M059J (cell line): ENCODE results near the gene GOLGA7B. TPM values are rescaled to one million over a fixed set of nuclear protein-coding genes. Genes with fewer than 3 reads are reported as not detected.

ENCODE experiments used
- DNase-seq: peaks from one replicate; pipeline ENCODE4 v3.0.0-alpha.2; 2012; ENCODE audit warnings: low read depth
- total RNA-seq: library from RNA; depleted of rRNA; stranded (reverse); fragments of >200 nt; shearing (Covaris generic); gene quantifications from 2 replicates; pipeline ENCODE4 v1.2.3, GENCODE V29; 2014; rRNA removed

Gene GOLGA7B
- total RNA-seq, result not detected in 2 replicates

- peak; percentile 22 for DNase-seq
These were observed at the start of gene GOLGA7B for GRCh38 chr10:97849687-97850402. TSS of gene GOLGA7B (plus strand) at chr10:97849843. CDS start at chr10:97850304, 461 bp downstream.

GRCh38 chr10:97800474-97800873 is 49.2 kb upstream of the GOLGA7B start:
- no peak for DNase-seq

GRCh38 chr10:97801422-97801821 is 48.2 kb upstream of the GOLGA7B start:
- no peak for DNase-seq

GRCh38 chr10:97805096-97805884 is 44.4 kb upstream of the GOLGA7B start:
- DNase-seq, result no peak

- DNase-seq, result no peak
These were observed 43.7 kb upstream of the GOLGA7B start for GRCh38 chr10:97805949-97806348.

- peak; percentile 67 for DNase-seq
These were observed 39.2 kb upstream of the GOLGA7B start for GRCh38 chr10:97810446-97810845.

- DNase-seq, result no peak
These were observed 37.7 kb upstream of the GOLGA7B start for GRCh38 chr10:97811958-97812357.

GRCh38 chr10:97812696-97813095 is 36.9 kb upstream of the GOLGA7B start:
- DNase-seq, result no peak

- DNase-seq, result no peak
These were observed 36.3 kb upstream of the GOLGA7B start for GRCh38 chr10:97813311-97813710.

GRCh38 chr10:97814996-97815395 is 34.6 kb upstream of the GOLGA7B start:
- no peak for DNase-seq

GRCh38 chr10:97816609-97817008 is 33.0 kb upstream of the GOLGA7B start:
- DNase-seq, result no peak

- no peak for DNase-seq
These were observed 31.1 kb upstream of the GOLGA7B start for GRCh38 chr10:97818572-97818971.

GRCh38 chr10:97820096-97820704 is 29.4 kb upstream of the GOLGA7B start:
- no peak for DNase-seq

- peak; percentile 33 for DNase-seq
These were observed 28.2 kb upstream of the GOLGA7B start for GRCh38 chr10:97821308-97822038.

GRCh38 chr10:97822261-97822687 is 27.4 kb upstream of the GOLGA7B start:
- peak; percentile 72 for DNase-seq

GRCh38 chr10:97823734-97824133 is 25.9 kb upstream of the GOLGA7B start:
- no peak for DNase-seq

- DNase-seq, result no peak
These were observed 24.5 kb upstream of the GOLGA7B start for GRCh38 chr10:97825020-97825760.

GRCh38 chr10:97826892-97827291 is 22.8 kb upstream of the GOLGA7B start:
- no peak for DNase-seq

- peak; percentile 76 for DNase-seq
These were observed 21.8 kb upstream of the GOLGA7B start for GRCh38 chr10:97827702-97828291.

GRCh38 chr10:97828721-97829120 is 20.9 kb upstream of the GOLGA7B start:
- DNase-seq, result no peak

GRCh38 chr10:97830064-97830463 is 19.6 kb upstream of the GOLGA7B start:
- DNase-seq, result no peak
